Measurements from ENCODE around the gene ADAMTS12. TPM values are rescaled to one million over a fixed set of nuclear protein-coding genes. Genes with fewer than 3 reads are reported as not detected.

ADAMTS12 gene
- total RNA-seq, 2 experiments from 2014 or later, result not detected

DNA sequence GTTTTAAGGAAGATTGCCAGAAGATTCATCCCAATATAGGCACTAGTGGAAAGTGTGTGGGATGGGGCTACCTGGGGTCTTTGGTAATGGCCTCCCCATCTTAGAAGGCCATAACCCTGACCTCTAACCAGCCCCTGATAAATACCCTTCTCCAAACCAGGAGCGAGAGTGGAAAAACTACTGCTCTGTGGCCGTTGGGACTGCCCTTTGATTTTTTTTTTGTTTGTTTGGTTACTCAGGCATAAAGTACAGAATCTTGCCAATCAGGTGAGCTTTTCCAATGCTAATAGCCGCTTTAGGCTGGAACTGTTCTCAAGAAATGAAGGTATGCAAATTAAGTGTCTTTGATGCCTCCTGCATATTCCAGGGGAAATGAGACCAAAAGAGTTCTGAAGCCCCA, 153.7 kb downstream of the ADAMTS12 start:
- ChIA-PET POLR2A (no interaction called here), CTCF (ENCODE audit: unreplicated experiment) (no interaction called here)
- Histone ChIP-seq H3K36me3 (ENCODE audit: insufficient read depth, low read length) (no peaks in the 10 kb centered on the region), H3K9me3 (ENCODE audit: low read length) (no peaks in the 10 kb centered on the region), H3K4me1 (ENCODE audit: insufficient read depth, low read length, poor library complexity, severe bottlenecking) (no peaks in the 10 kb centered on the region), H3K79me2 (ENCODE audit: insufficient read depth, low read depth, low read length) (no peaks in the 10 kb centered on the region), H4K20me1 (ENCODE audit: insufficient read depth, low read length) (no peaks in the 10 kb centered on the region), H3K9me2 (ENCODE audit: insufficient read depth, low read length) (no peaks in the 10 kb centered on the region), H3K4me2 (ENCODE audit: low read length) (no peak overlapping the region), H2AFZ (ENCODE audit: low read length) (no peak overlapping the region), H3K4me3 (ENCODE audit: low read depth, low read length, poor library complexity, severe bottlenecking) (no peak overlapping the region), H3K27ac (ENCODE audit: low read depth, low read length, poor library complexity, severe bottlenecking) (no peak overlapping the region)
- TF ChIP-seq EZH2phosphoT487 (IDR thresholded peaks at IDR 0.05; ENCODE audit: borderline replicate concordance, low read depth, low read length), result no peak
- TF ChIP-seq, protein P1, sequence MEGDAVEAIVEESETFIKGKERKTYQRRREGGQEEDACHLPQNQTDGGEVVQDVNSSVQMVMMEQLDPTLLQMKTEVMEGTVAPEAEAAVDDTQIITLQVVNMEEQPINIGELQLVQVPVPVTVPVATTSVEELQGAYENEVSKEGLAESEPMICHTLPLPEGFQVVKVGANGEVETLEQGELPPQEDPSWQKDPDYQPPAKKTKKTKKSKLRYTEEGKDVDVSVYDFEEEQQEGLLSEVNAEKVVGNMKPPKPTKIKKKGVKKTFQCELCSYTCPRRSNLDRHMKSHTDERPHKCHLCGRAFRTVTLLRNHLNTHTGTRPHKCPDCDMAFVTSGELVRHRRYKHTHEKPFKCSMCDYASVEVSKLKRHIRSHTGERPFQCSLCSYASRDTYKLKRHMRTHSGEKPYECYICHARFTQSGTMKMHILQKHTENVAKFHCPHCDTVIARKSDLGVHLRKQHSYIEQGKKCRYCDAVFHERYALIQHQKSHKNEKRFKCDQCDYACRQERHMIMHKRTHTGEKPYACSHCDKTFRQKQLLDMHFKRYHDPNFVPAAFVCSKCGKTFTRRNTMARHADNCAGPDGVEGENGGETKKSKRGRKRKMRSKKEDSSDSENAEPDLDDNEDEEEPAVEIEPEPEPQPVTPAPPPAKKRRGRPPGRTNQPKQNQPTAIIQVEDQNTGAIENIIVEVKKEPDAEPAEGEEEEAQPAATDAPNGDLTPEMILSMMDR (conservative IDR thresholded peaks at IDR 0.05; ENCODE audit: low read length), result no peak
- no peak for DNase-seq (ENCODE audit: low spot score)
- intact Hi-C loops (cut with micrococcal nuclease; ENCODE audit: unreplicated experiment), result no loop called here
- BruUV-seq (replicated peaks), result no TSS peak

DNA sequence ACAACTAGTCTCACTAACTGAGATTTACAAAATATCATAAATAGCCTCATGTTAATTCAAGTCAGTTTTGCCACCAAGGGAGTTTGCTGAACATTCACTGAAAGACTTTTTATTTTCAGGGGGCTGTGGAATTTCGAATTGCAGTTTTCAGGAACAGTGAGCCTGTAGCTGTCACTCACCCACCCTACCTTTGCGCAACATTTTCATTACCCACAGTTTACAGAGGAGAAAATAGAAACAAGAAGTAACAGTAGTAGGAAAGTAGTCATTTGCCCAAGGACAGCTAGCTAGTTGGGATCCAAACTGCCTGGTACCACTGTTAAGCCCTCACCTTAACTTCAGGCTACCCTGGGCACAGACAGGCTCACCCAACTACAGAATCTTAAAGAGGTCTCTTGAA, 154.1 kb downstream of the ADAMTS12 start:
- no peak for TF ChIP-seq EZH2phosphoT487 (IDR thresholded peaks at IDR 0.05; ENCODE audit: borderline replicate concordance, low read depth, low read length)
- TF ChIP-seq, protein P1 (conservative IDR thresholded peaks at IDR 0.05; ENCODE audit: low read length), result no peak
- BruUV-seq (replicated peaks), result no TSS peak
- no peak overlapping the region for H2AFZ ChIP-seq (ENCODE audit: low read length)
- H3K27ac ChIP-seq (ENCODE audit: low read depth, low read length, poor library complexity, severe bottlenecking), result no peak overlapping the region
- no peak overlapping the region for H3K4me3 ChIP-seq (ENCODE audit: low read depth, low read length, poor library complexity, severe bottlenecking)
- DNase-seq (ENCODE audit: low spot score), result no peak
- H3K4me1 ChIP-seq (ENCODE audit: insufficient read depth, low read length, poor library complexity, severe bottlenecking), result no peaks in the 10 kb centered on the region
- no peaks in the 10 kb centered on the region for H3K36me3 ChIP-seq (ENCODE audit: insufficient read depth, low read length)
- H3K4me2 ChIP-seq (ENCODE audit: low read length), result no peak overlapping the region
- no peaks in the 10 kb centered on the region for H3K79me2 ChIP-seq (ENCODE audit: insufficient read depth, low read depth, low read length)
- POLR2A ChIA-PET, result no interaction called here
- no peaks in the 10 kb centered on the region for H3K9me2 ChIP-seq (ENCODE audit: insufficient read depth, low read length)
- CTCF ChIA-PET (ENCODE audit: unreplicated experiment), result no interaction called here
- intact Hi-C loops (cut with micrococcal nuclease; ENCODE audit: unreplicated experiment), result no loop called here
- H3K9me3 ChIP-seq (ENCODE audit: low read length), result no peaks in the 10 kb centered on the region
- H4K20me1 ChIP-seq (ENCODE audit: insufficient read depth, low read length), result no peaks in the 10 kb centered on the region

DNA sequence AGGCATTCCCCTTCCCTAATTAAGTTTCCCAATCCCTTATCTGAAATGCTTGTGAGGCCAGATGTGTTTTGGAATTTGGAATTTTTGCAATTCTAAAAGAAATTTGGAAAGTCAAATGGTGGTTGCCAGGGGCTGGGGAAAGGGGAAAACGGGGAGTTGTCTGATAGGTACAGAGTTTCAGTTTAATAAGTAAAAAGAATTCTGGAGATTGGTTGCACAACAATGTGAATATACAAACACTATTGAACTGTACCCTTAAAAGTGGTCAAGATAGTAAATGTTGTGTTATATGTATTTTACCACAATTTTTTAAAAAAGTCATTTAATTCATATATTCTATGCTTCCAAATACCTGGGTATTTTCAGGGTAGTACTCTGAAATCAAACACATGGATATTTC, 154.5 kb downstream of the ADAMTS12 start:
- Histone ChIP-seq H3K9me3 (ENCODE audit: low read length) (no peaks in the 10 kb centered on the region), H3K4me1 (ENCODE audit: insufficient read depth, low read length, poor library complexity, severe bottlenecking) (no peaks in the 10 kb centered on the region), H3K9me2 (ENCODE audit: insufficient read depth, low read length) (no peaks in the 10 kb centered on the region), H3K36me3 (ENCODE audit: insufficient read depth, low read length) (no peaks in the 10 kb centered on the region), H3K79me2 (ENCODE audit: insufficient read depth, low read depth, low read length) (no peaks in the 10 kb centered on the region), H3K4me2 (ENCODE audit: low read length) (no peak overlapping the region), H3K27ac (ENCODE audit: low read depth, low read length, poor library complexity, severe bottlenecking) (no peak overlapping the region), H4K20me1 (ENCODE audit: insufficient read depth, low read length) (no peaks in the 10 kb centered on the region), H2AFZ (ENCODE audit: low read length) (no peak overlapping the region), H3K4me3 (ENCODE audit: low read depth, low read length, poor library complexity, severe bottlenecking) (no peak overlapping the region)
- TF ChIP-seq, protein P1 (conservative IDR thresholded peaks at IDR 0.05; ENCODE audit: low read length), result no peak
- TF ChIP-seq EZH2phosphoT487 (IDR thresholded peaks at IDR 0.05; ENCODE audit: borderline replicate concordance, low read depth, low read length), result no peak
- no TSS peak for BruUV-seq (replicated peaks)
- no peak for DNase-seq (ENCODE audit: low spot score)
- intact Hi-C loops (cut with micrococcal nuclease; ENCODE audit: unreplicated experiment), result no loop called here
- ChIA-PET CTCF (ENCODE audit: unreplicated experiment) (no interaction called here), POLR2A (no interaction called here)

All from OCI-LY7 (cell line).